Measurements from ENCODE around the gene FPGS. TPM values are rescaled to one million over a fixed set of nuclear protein-coding genes. Genes with fewer than 3 reads are reported as not detected.
"Not testable (repeated sequence)": the region's sequence is repeated elsewhere in the genome, so short reads cannot be mapped to it uniquely, and the experiment has no call there.

The FPGS gene
- total RNA-seq, 8 experiments from 2014 or later, result 13.6 to 55.7 (median 28.6) TPM

DNA sequence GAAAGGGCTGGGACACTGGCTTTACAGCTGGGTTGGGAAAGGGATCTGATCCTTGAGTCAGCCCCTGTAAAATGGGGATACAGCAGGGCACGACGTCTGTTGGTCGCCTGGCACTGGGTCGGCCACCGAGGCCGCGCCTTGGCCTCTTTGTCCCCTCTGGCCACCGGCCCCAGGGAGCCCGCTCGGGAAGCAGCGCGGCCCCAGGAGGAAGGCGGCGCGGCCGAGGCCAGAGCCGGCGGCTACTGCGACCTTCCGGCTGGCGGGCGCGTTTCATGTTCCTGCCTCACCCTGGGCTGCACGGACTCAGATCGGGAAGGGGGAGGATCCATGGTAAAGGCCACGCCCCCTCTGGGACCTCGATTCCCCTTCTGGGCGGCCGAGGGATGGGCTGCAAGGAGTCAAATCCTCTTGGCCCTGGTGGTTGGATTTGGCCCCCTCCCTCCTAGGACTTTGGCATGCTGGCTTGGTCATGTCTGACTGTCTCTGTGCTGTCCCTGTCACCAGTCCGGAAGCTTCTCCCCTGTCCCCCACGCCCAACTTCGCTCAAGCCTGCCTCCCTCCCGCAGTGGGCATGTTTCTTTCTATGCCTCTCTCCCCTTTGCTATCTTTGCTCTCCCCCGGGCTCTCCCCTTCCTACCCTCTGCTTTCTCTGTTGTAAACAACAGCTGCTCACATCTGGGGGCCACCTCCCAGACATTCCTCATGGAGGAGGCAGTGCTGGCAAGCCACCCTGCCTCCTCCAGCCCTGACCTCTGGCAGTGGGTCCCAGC is 25.8 kb downstream of the FPGS start:
- in situ Hi-C loops (cut with MboI; ENCODE audit: low pct_unique_long_range_greater_than_20kb in 2 of 9, low sequenced_read_pairs in 9 of 9, unreplicated experiment in 9 of 9), result no loop called here
- Histone ChIP-seq H3K27ac (no peak overlapping the region), H3K4me3 (peak overlapping the region in 4 of 5 donors; percentile 7 to 24 (median 14)), H3K4me1 (replicated peaks in 1 of 2) (peaks cover 3 to 10% of the 10 kb centered on the region in 2 donors)
- 3 to 70% (median 8%) methylated on average over 2 to 15 of the region's 34 CpGs; no CpG with 5 or more reads in 5 of the 10 experiments for WGBS, 10 experiments
- ATAC-seq (replicated peaks in 6 of 8), result peak in 7 of 8 experiments; percentile 86 to 96 (median 90)

DNA sequence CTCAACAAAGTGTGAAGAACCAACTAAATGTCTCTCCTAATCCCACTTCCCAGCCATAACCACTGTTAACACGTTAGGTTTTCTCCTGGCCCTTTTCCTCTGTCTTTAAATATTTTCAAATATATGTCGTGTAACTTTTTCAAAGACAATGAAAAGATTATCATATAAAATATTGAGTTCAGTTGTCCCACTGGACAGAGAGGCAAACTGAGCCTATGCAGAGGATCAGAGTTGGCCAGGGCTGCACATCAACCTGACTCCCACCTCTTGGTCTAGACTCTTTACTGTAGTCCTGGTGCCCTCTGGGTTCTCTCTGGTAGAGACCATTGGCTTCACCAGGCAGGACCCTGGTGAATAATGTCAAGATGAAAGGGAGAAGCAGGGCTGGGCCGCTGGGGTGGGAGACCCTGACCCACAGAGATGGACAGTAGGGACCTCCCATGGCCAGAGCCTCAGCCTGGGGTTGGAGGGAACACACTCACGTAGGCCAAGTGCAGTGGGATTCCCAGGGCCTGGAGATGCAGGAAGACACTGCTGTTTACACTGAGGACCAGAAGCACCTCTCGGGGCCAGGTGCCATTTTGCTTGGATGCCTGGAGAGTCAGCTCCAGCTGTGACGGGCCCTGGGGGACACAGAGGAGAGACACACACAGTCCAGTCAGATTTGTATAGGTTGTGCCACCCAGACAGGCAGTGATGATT is 26.7 kb downstream of the FPGS start:
- 58 to 100% (median 90%) methylated on average over 1 to 4 of the region's 6 CpGs; no CpG with 5 or more reads in 1 of the 10 experiments for WGBS, 10 experiments
- no peak for ATAC-seq (replicated peaks in 6 of 8)
- Histone ChIP-seq H3K4me1 (replicated peaks in 1 of 2) (peaks cover 3 to 10% of the 10 kb centered on the region in 2 donors), H3K4me3 (no peak overlapping the region), H3K27ac (no peak overlapping the region)
- in situ Hi-C loops (cut with MboI; ENCODE audit: low pct_unique_long_range_greater_than_20kb in 2 of 9, low sequenced_read_pairs in 9 of 9, unreplicated experiment in 9 of 9), result no loop called here

DNA sequence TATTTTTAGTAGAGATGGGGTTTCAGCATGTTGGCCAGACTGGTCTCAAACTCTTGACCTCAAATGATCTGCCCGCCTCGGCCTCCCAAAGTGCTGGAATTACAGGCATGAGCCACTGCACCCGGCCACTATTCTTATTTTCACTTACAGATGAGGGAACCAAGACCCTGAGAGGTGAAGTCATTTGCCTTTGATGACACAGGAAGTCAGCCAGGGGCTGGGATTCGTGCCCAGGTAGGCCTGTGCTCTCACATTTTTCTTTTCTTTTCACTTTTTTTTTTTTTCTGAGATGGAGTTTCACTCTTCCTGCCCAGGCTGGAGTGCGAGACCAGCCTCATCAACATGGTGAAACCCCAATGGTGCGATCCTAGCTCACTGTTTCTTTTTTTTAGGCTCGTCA is 29.6 kb downstream of the FPGS start:
- in situ Hi-C loops (cut with MboI; ENCODE audit: low pct_unique_long_range_greater_than_20kb in 2 of 9, low sequenced_read_pairs in 9 of 9, unreplicated experiment in 9 of 9), result no loop called here
- no peak for ATAC-seq (replicated peaks in 6 of 8)
- no peak overlapping the region for H3K4me3 ChIP-seq
- 0 to 94% (median 80%) methylated on average over 1 to 4 of the region's 7 CpGs; no CpG with 5 or more reads in 1 of the 10 experiments for WGBS, 10 experiments
- peaks cover 9 to 13% of the 10 kb centered on the region in 2 donors for H3K4me1 ChIP-seq (replicated peaks in 1 of 2)
- no peak overlapping the region for H3K27ac ChIP-seq

DNA sequence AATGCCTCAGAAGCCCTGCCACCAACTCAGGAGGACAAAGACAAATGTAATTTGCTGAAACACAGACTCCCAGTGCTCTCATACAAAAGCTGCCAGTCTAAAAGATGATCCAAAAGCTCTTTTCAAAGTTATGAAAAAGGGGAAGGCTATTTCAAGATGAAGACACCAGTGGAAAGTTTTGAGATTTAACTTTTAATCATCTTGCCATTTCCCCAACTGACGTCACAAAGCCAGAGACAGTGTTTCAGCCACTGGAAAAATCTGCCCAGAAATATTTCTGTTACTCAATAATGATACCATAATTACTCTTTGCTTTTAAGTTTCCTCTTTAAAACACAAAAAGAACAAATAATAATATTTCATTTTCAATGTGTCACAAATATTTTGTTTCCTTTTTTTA is 30.9 kb downstream of the FPGS start:
- in situ Hi-C loops (cut with MboI; ENCODE audit: low pct_unique_long_range_greater_than_20kb in 2 of 9, low sequenced_read_pairs in 9 of 9, unreplicated experiment in 9 of 9), result no loop called here
- ATAC-seq (replicated peaks in 6 of 8), result no peak
- H3K4me1 ChIP-seq (replicated peaks in 1 of 2), result peaks cover 10 to 16% of the 10 kb centered on the region in 2 donors
- no peak overlapping the region for H3K4me3 ChIP-seq
- 11 to 100% (median 92%) methylated on average over 1 of the region's 1 CpG; no CpG with 5 or more reads in 2 of the 10 experiments for WGBS, 10 experiments
- no peak overlapping the region for H3K27ac ChIP-seq

DNA sequence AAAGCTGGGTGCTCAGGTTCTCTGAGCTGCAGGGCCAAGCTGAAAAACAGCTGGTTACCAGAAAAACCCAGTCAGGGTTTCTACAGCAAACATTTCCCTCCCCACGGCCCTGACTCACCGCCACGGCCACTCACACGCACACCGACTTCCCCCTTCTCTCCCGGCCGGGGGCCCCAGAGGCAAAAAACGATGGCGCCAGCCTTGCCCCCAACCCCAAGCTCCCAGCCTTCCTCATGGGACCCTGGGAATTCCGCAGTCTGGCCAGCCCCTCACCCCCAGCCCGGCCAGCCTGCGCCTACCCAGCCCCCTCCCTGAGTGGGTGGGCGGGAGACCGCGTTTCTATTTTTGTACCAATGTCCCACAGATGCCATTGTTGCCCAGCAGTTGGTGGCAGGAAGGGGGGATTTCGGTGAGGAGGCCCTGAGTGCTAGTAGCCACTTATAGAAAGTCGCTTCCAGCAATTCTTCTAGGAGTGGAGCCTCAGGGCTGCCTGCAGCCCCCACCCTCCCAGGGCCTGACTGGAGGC is 33.4 kb downstream of the FPGS start:
- 0 to 71% (median 57%) methylated on average over 1 to 2 of the region's 17 CpGs; no CpG with 5 or more reads in 7 of the 10 experiments for WGBS, 10 experiments
- Histone ChIP-seq H3K4me1 (replicated peaks in 1 of 2) (peaks cover 10 to 14% of the 10 kb centered on the region in 2 donors), H3K4me3 (no peak overlapping the region), H3K27ac (no peak overlapping the region)
- in situ Hi-C loops (cut with MboI; ENCODE audit: low pct_unique_long_range_greater_than_20kb in 2 of 9, low sequenced_read_pairs in 9 of 9, unreplicated experiment in 9 of 9), result no loop called here
- peak in 7 of 8 experiments; percentile 5 to 78 (median 71) for ATAC-seq (replicated peaks in 6 of 8)

DNA sequence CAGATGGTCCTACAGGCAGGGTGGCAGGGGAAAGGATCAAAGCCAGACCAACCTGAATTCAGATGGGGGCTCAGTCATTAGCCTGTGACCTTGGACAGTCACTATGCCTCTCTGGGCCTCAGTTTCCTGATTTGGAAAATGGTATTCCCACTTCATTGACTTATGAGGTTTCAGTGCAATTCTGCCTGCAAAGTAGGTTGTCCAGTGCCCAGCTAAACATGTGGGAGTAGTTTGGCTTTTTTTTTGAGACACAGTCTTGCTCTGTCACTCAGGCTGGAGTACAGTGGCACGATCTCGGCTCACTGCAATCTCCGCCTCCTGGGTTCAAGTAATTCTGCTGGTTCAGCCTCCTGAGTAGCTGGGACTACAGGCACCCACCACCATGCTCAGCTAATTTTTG is 33.9 kb downstream of the FPGS start:
- 60 to 95% (median 90%) methylated on average over 2 to 3 of the region's 3 CpGs; no CpG with 5 or more reads in 5 of the 10 experiments for WGBS, 10 experiments
- ATAC-seq (replicated peaks in 6 of 8); H3K4me3 ChIP-seq; H3K27ac ChIP-seq; in situ Hi-C loops (cut with MboI; ENCODE audit: low pct_unique_long_range_greater_than_20kb in 2 of 9, low sequenced_read_pairs in 9 of 9, unreplicated experiment in 9 of 9): not testable (repeated sequence)
- H3K4me1 ChIP-seq (replicated peaks in 1 of 2), result peaks cover 10 to 14% of the 10 kb centered on the region in 2 donors

DNA sequence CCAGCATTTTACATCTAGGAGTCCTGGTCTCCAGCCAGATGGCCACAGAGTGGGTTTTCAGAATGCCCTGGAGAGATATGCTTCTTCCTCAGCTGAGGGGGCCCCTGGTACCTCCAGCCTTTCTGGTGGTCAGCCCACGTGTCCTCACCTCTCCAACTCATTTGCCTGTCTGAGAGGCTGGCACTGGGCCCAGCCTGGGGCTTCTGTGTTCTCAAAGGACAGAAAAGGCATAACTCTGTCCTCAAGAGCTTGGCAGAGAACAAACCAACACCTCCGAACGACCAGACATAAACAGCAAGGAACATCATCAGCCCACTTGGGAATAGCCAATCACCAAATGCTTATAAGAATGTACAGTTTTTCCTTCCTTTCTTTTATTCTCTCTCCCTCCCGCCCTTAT is 34.7 kb downstream of the FPGS start:
- Histone ChIP-seq H3K27ac (no peak overlapping the region), H3K4me3 (no peak overlapping the region), H3K4me1 (replicated peaks in 1 of 2) (peaks cover 10 to 14% of the 10 kb centered on the region in 2 donors)
- in situ Hi-C loops (cut with MboI; ENCODE audit: low pct_unique_long_range_greater_than_20kb in 2 of 9, low sequenced_read_pairs in 9 of 9, unreplicated experiment in 9 of 9), result no loop called here
- WGBS, 10 experiments, result 51 to 100% (median 95%) methylated on average over 1 to 3 of the region's 4 CpGs; no CpG with 5 or more reads in 6 of the 10 experiments
- peak in 1 of 8 experiments; percentile 7 for ATAC-seq (replicated peaks in 6 of 8)

DNA sequence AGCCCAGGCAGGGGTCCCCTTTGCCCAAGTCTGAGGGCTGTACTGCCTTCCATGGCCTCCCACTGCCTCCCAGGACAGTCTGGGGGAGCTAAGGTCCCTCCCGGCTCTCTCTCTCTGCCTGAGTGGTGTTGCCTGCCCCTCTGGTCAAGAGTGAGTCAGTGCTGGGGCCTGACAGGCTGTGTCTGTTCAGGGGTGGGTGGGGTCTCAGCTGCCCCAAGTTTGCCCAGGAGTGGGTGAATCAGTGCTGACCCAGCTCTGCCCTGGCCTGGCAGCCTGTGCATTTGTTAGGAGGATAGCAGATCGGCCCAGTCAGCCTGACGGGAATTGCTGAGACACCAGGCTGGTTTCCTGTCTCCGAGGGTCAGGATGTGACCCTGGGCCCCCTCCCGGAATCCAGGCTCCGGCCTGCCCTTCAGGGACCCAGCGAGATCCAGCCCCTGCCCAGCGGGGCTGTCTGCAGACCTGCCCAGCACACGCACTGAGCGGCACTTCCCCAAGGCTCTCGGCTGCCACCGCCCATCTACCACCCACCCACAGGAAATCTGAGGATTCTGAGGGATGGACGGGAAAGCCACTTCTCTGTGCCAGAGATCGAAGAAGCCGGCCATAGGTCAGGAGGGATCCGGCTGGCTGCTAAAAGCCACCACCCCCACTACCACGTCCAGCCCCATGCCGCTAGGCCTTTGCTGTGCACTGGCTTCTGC is 35.8 kb downstream of the FPGS start:
- in situ Hi-C loops (cut with MboI; ENCODE audit: low pct_unique_long_range_greater_than_20kb in 2 of 9, low sequenced_read_pairs in 9 of 9, unreplicated experiment in 9 of 9), result no loop called here

DNA sequence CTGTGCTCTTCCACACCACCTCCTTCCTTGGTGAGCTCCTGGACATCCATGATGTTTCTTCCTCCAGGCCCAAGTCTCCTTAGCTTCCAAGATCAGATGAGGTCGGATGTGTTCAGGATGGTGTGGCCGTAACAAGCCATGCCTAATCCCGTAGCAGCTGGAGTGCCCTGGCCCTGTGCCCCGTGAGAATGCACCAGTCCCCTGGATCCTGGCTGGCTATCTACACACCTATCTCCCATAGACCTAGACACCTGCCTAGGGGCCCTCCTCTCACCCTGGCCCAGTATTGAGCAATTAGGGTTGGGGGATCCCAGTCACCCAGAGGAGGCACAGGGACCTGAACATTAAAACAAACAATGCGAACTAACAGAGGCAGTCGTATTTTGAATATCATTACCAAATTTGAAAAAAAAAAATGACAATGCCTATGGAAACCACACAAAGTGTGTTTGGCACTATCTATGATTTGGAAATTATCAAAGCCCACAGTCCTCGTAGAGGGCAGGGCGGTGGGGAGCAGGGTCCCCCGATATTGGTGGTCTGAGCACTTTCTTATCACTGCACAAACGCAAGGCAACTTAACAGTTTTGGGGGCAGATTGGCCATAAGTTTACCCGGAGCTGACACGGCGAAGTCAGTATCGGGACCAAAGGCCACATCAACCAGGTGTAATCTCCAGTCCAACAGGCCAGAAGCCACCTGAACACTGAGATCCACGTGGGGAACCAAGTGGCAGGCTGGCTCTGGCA is 38.6 kb downstream of the FPGS start:
- no peak overlapping the region for H3K4me3 ChIP-seq
- no peak for ATAC-seq (replicated peaks in 6 of 8)
- in situ Hi-C loops (cut with MboI; ENCODE audit: low pct_unique_long_range_greater_than_20kb in 2 of 9, low sequenced_read_pairs in 9 of 9, unreplicated experiment in 9 of 9), result no loop called here
- WGBS, 10 experiments, result 60 to 94% (median 91%) methylated on average over 1 to 13 of the region's 15 CpGs; no CpG with 5 or more reads in 3 of the 10 experiments
- no peak overlapping the region for H3K27ac ChIP-seq
- H3K4me1 ChIP-seq (replicated peaks in 1 of 2), result peaks cover 5 to 8% of the 10 kb centered on the region in 2 donors

More for the DNA sequence above, 35.8 kb downstream of the FPGS start:
- H3K4me3 ChIP-seq, result no peak overlapping the region
- peaks cover 10 to 14% of the 10 kb centered on the region in 2 donors for H3K4me1 ChIP-seq (replicated peaks in 1 of 2)
- 13 to 100% (median 69%) methylated on average over 1 to 9 of the region's 18 CpGs; no CpG with 5 or more reads in 6 of the 10 experiments for WGBS, 10 experiments
- peak; percentile 29 to 86 (median 62) for ATAC-seq (replicated peaks in 6 of 8)
- no peak overlapping the region for H3K27ac ChIP-seq

DNA sequence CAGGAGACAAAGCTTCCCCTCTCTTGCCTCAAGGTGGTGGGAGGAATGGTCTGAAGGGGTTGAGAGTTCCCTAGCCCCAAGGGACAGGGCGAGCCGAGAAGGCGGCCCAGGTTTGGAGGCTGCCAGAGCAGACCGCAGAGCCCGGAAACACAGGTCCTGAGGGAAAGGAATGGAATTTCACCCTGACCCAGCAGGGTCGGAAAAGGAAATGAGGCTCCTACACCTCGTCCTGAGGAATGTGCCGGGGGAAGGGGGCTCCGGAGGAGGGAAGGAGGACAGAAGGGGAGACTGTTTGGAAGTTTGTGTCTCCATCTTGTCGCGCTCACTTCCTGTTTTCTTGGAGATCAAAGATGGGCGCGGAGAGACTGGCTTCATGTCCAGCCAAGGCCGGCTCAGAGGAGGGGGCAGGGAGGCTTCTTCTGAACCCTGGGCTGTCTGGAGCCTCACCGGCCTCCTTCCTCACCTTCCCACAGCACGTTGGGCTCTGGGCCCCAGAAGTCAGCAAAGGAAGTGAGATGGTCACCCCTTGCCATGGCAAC is 42.2 kb downstream of the FPGS start:
- no peak for ATAC-seq (replicated peaks in 6 of 8)
- Histone ChIP-seq H3K27ac (no peak overlapping the region), H3K4me1 (replicated peaks in 1 of 2) (no peaks in the 10 kb centered on the region), H3K4me3 (no peak overlapping the region)
- in situ Hi-C loops (cut with MboI; ENCODE audit: low pct_unique_long_range_greater_than_20kb in 2 of 9, low sequenced_read_pairs in 9 of 9, unreplicated experiment in 9 of 9), result no loop called here
- 48 to 100% (median 71%) methylated on average over 1 to 6 of the region's 16 CpGs; no CpG with 5 or more reads in 5 of the 10 experiments for WGBS, 10 experiments

DNA sequence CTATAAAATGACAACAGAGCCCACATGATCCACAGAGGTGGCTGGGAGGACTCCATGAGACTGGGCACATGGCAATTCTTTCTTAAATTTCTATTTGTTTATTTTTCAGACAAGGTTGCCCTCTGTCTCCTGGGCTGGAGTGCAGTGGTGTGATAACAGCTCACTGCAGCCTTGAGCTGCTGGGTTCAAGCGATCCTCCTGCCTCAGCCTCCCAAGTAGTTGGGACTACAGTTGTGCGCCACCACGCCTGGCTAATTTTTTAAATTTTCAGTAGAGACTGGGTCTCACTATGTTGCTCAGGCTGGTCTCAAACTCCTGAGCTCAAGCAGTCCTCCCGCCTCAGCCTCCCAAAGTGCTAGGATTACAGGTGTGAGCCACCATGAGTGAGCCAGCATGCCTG is 42.9 kb downstream of the FPGS start:
- ATAC-seq (replicated peaks in 6 of 8); H3K4me3 ChIP-seq; in situ Hi-C loops (cut with MboI; ENCODE audit: low pct_unique_long_range_greater_than_20kb in 2 of 9, low sequenced_read_pairs in 9 of 9, unreplicated experiment in 9 of 9); H3K27ac ChIP-seq; H3K4me1 ChIP-seq (replicated peaks in 1 of 2): not testable (repeated sequence)
- WGBS, 10 experiments, result 87 to 100% (median 96%) methylated on average over 1 to 4 of the region's 4 CpGs; no CpG with 5 or more reads in 5 of the 10 experiments

Measured in motor neuron (in vitro differentiated cells).